ENCODE measurements around the gene OPCML.

The OPCML gene

GRCh38 chr11:133541021-133541719 lies 8.9 kb upstream of the OPCML start:
- Histone ChIP-seq H3K9ac (ENCODE audit: low read depth in 1 of 2, low read length in 2 of 2) (no peak overlapping the region), H3K27ac (ENCODE audit: low read depth, low read length) (no peak overlapping the region), H3K9me3 (ENCODE audit: control insufficient read depth in 1 of 2, low read length in 2 of 2) (no peaks in the 10 kb centered on the region), H3K27me3 (ENCODE audit: control insufficient read depth in 1 of 2, insufficient read depth in 2 of 2, low read length in 2 of 2) (no peaks in the 10 kb centered on the region), H3K4me1 (ENCODE audit: control insufficient read depth in 1 of 2, insufficient read depth in 2 of 2, low read length in 2 of 2) (no peaks in the 10 kb centered on the region), H3K36me3 (ENCODE audit: control insufficient read depth in 1 of 2, insufficient read depth in 2 of 2, low read length in 2 of 2) (no peaks in the 10 kb centered on the region), H3K4me3 (ENCODE audit: low read depth in 1 of 2, low read length in 2 of 2) (no peak overlapping the region)

- no peak overlapping the region for H3K9ac ChIP-seq (ENCODE audit: low read depth in 1 of 2, low read length in 2 of 2)
- no peaks in the 10 kb centered on the region for H3K9me3 ChIP-seq (ENCODE audit: control insufficient read depth in 1 of 2, low read length in 2 of 2)
- no peaks in the 10 kb centered on the region for H3K4me1 ChIP-seq (ENCODE audit: control insufficient read depth in 1 of 2, insufficient read depth in 2 of 2, low read length in 2 of 2)
- H3K27ac ChIP-seq (ENCODE audit: low read depth, low read length), result no peak overlapping the region
- no peaks in the 10 kb centered on the region for H3K36me3 ChIP-seq (ENCODE audit: control insufficient read depth in 1 of 2, insufficient read depth in 2 of 2, low read length in 2 of 2)
- peaks cover 10 to 23% of the 10 kb centered on the region in 2 donors for H3K27me3 ChIP-seq (ENCODE audit: control insufficient read depth in 1 of 2, insufficient read depth in 2 of 2, low read length in 2 of 2)
- H3K4me3 ChIP-seq (ENCODE audit: low read depth in 1 of 2, low read length in 2 of 2), result no peak overlapping the region
These were observed 3.9 kb upstream of the OPCML start for GRCh38 chr11:133536198-133536597.

- Histone ChIP-seq H3K9ac (ENCODE audit: low read depth in 1 of 2, low read length in 2 of 2) (no peak overlapping the region), H3K27ac (ENCODE audit: low read depth, low read length) (no peak overlapping the region), H3K4me1 (ENCODE audit: control insufficient read depth in 1 of 2, insufficient read depth in 2 of 2, low read length in 2 of 2) (no peaks in the 10 kb centered on the region), H3K27me3 (ENCODE audit: control insufficient read depth in 1 of 2, insufficient read depth in 2 of 2, low read length in 2 of 2) (peaks cover 15 to 44% of the 10 kb centered on the region in 2 donors), H3K4me3 (ENCODE audit: low read depth in 1 of 2, low read length in 2 of 2) (no peak overlapping the region), H3K36me3 (ENCODE audit: control insufficient read depth in 1 of 2, insufficient read depth in 2 of 2, low read length in 2 of 2) (no peaks in the 10 kb centered on the region), H3K9me3 (ENCODE audit: control insufficient read depth in 1 of 2, low read length in 2 of 2) (no peaks in the 10 kb centered on the region)
These were observed 904 bp upstream of the OPCML start for GRCh38 chr11:133533205-133533604.

- Histone ChIP-seq H3K4me3 (ENCODE audit: low read depth in 1 of 2, low read length in 2 of 2) (no peak overlapping the region), H3K36me3 (ENCODE audit: control insufficient read depth in 1 of 2, insufficient read depth in 2 of 2, low read length in 2 of 2) (no peaks in the 10 kb centered on the region)
These were observed 843 bp downstream of the OPCML start for GRCh38 chr11:133531458-133531857.

GRCh38 chr11:133530501-133530835 lies 1.8 kb downstream of the OPCML start:
- peaks cover 15 to 44% of the 10 kb centered on the region in 2 donors for H3K27me3 ChIP-seq (ENCODE audit: control insufficient read depth in 1 of 2, insufficient read depth in 2 of 2, low read length in 2 of 2)
- H3K4me1 ChIP-seq (ENCODE audit: control insufficient read depth in 1 of 2, insufficient read depth in 2 of 2, low read length in 2 of 2), result no peaks in the 10 kb centered on the region
- no peaks in the 10 kb centered on the region for H3K36me3 ChIP-seq (ENCODE audit: control insufficient read depth in 1 of 2, insufficient read depth in 2 of 2, low read length in 2 of 2)
- H3K27ac ChIP-seq (ENCODE audit: low read depth, low read length), result no peak overlapping the region
- H3K9ac ChIP-seq (ENCODE audit: low read depth in 1 of 2, low read length in 2 of 2), result no peak overlapping the region
- no peak overlapping the region for H3K4me3 ChIP-seq (ENCODE audit: low read depth in 1 of 2, low read length in 2 of 2)
- no peaks in the 10 kb centered on the region for H3K9me3 ChIP-seq (ENCODE audit: control insufficient read depth in 1 of 2, low read length in 2 of 2)

More at GRCh38 chr11:133531458-133531857, 843 bp downstream of the OPCML start:
- peaks cover 15 to 44% of the 10 kb centered on the region in 2 donors for H3K27me3 ChIP-seq (ENCODE audit: control insufficient read depth in 1 of 2, insufficient read depth in 2 of 2, low read length in 2 of 2)
- no peak overlapping the region for H3K27ac ChIP-seq (ENCODE audit: low read depth, low read length)
- H3K9ac ChIP-seq (ENCODE audit: low read depth in 1 of 2, low read length in 2 of 2), result no peak overlapping the region
- H3K9me3 ChIP-seq (ENCODE audit: control insufficient read depth in 1 of 2, low read length in 2 of 2), result no peaks in the 10 kb centered on the region
- H3K4me1 ChIP-seq (ENCODE audit: control insufficient read depth in 1 of 2, insufficient read depth in 2 of 2, low read length in 2 of 2), result no peaks in the 10 kb centered on the region

GRCh38 chr11:133529807-133530500 lies 2.3 kb downstream of the OPCML start:
- Histone ChIP-seq H3K4me1 (ENCODE audit: control insufficient read depth in 1 of 2, insufficient read depth in 2 of 2, low read length in 2 of 2) (no peaks in the 10 kb centered on the region), H3K27me3 (ENCODE audit: control insufficient read depth in 1 of 2, insufficient read depth in 2 of 2, low read length in 2 of 2) (peaks cover 15 to 44% of the 10 kb centered on the region in 2 donors), H3K9me3 (ENCODE audit: control insufficient read depth in 1 of 2, low read length in 2 of 2) (no peaks in the 10 kb centered on the region), H3K27ac (ENCODE audit: low read depth, low read length) (no peak overlapping the region), H3K9ac (ENCODE audit: low read depth in 1 of 2, low read length in 2 of 2) (no peak overlapping the region), H3K36me3 (ENCODE audit: control insufficient read depth in 1 of 2, insufficient read depth in 2 of 2, low read length in 2 of 2) (no peaks in the 10 kb centered on the region), H3K4me3 (ENCODE audit: low read depth in 1 of 2, low read length in 2 of 2) (no peak overlapping the region)

- Histone ChIP-seq H3K9me3 (ENCODE audit: control insufficient read depth in 1 of 2, low read length in 2 of 2) (no peaks in the 10 kb centered on the region), H3K27me3 (ENCODE audit: control insufficient read depth in 1 of 2, insufficient read depth in 2 of 2, low read length in 2 of 2) (peaks cover 11 to 27% of the 10 kb centered on the region in 2 donors), H3K4me1 (ENCODE audit: control insufficient read depth in 1 of 2, insufficient read depth in 2 of 2, low read length in 2 of 2) (peaks cover under 1 to 3% of the 10 kb centered on the region in 2 donors), H3K36me3 (ENCODE audit: control insufficient read depth in 1 of 2, insufficient read depth in 2 of 2, low read length in 2 of 2) (no peaks in the 10 kb centered on the region), H3K4me3 (ENCODE audit: low read depth in 1 of 2, low read length in 2 of 2) (no peak overlapping the region), H3K27ac (ENCODE audit: low read depth, low read length) (no peak overlapping the region), H3K9ac (ENCODE audit: low read depth in 1 of 2, low read length in 2 of 2) (no peak overlapping the region)
These were observed 5.5 kb downstream of the OPCML start for GRCh38 chr11:133526790-133527189.

GRCh38 chr11:133525976-133526375 lies 6.3 kb downstream of the OPCML start:
- H3K27ac ChIP-seq (ENCODE audit: low read depth, low read length), result no peak overlapping the region
- H3K4me1 ChIP-seq (ENCODE audit: control insufficient read depth in 1 of 2, insufficient read depth in 2 of 2, low read length in 2 of 2), result peaks cover 9 to 11% of the 10 kb centered on the region in 2 donors
- no peaks in the 10 kb centered on the region for H3K36me3 ChIP-seq (ENCODE audit: control insufficient read depth in 1 of 2, insufficient read depth in 2 of 2, low read length in 2 of 2)
- no peaks in the 10 kb centered on the region for H3K9me3 ChIP-seq (ENCODE audit: control insufficient read depth in 1 of 2, low read length in 2 of 2)
- H3K4me3 ChIP-seq (ENCODE audit: low read depth in 1 of 2, low read length in 2 of 2), result no peak overlapping the region
- peaks cover 5 to 19% of the 10 kb centered on the region in 2 donors for H3K27me3 ChIP-seq (ENCODE audit: control insufficient read depth in 1 of 2, insufficient read depth in 2 of 2, low read length in 2 of 2)
- no peak overlapping the region for H3K9ac ChIP-seq (ENCODE audit: low read depth in 1 of 2, low read length in 2 of 2)

- Histone ChIP-seq H3K36me3 (ENCODE audit: control insufficient read depth in 1 of 2, insufficient read depth in 2 of 2, low read length in 2 of 2) (no peaks in the 10 kb centered on the region), H3K9me3 (ENCODE audit: control insufficient read depth in 1 of 2, low read length in 2 of 2) (no peaks in the 10 kb centered on the region), H3K9ac (ENCODE audit: low read depth in 1 of 2, low read length in 2 of 2) (no peak overlapping the region), H3K4me3 (ENCODE audit: low read depth in 1 of 2, low read length in 2 of 2) (no peak overlapping the region), H3K4me1 (ENCODE audit: control insufficient read depth in 1 of 2, insufficient read depth in 2 of 2, low read length in 2 of 2) (peaks cover 17 to 23% of the 10 kb centered on the region in 2 donors), H3K27ac (ENCODE audit: low read depth, low read length) (no peak overlapping the region), H3K27me3 (ENCODE audit: control insufficient read depth in 1 of 2, insufficient read depth in 2 of 2, low read length in 2 of 2) (peaks cover 0 to 10% of the 10 kb centered on the region in 2 donors)
These were observed 7.8 kb downstream of the OPCML start for GRCh38 chr11:133524488-133524887.

GRCh38 chr11:133522344-133522743 lies 10.0 kb downstream of the OPCML start:
- Histone ChIP-seq H3K4me1 (ENCODE audit: control insufficient read depth in 1 of 2, insufficient read depth in 2 of 2, low read length in 2 of 2) (peaks cover 17 to 23% of the 10 kb centered on the region in 2 donors), H3K27ac (ENCODE audit: low read depth, low read length) (no peak overlapping the region), H3K27me3 (ENCODE audit: control insufficient read depth in 1 of 2, insufficient read depth in 2 of 2, low read length in 2 of 2) (no peaks in the 10 kb centered on the region), H3K36me3 (ENCODE audit: control insufficient read depth in 1 of 2, insufficient read depth in 2 of 2, low read length in 2 of 2) (no peaks in the 10 kb centered on the region), H3K9me3 (ENCODE audit: control insufficient read depth in 1 of 2, low read length in 2 of 2) (no peaks in the 10 kb centered on the region), H3K4me3 (ENCODE audit: low read depth in 1 of 2, low read length in 2 of 2) (no peak overlapping the region), H3K9ac (ENCODE audit: low read depth in 1 of 2, low read length in 2 of 2) (no peak overlapping the region)
